ENCODE measurements around the gene POGK. TPM values are rescaled to one million over a fixed set of nuclear protein-coding genes. Genes with fewer than 3 reads are reported as not detected.

The POGK gene
- total and polyA plus RNA-seq, 4 donors: 19.0 to 56.2 (median 27.2) TPM

DNA sequence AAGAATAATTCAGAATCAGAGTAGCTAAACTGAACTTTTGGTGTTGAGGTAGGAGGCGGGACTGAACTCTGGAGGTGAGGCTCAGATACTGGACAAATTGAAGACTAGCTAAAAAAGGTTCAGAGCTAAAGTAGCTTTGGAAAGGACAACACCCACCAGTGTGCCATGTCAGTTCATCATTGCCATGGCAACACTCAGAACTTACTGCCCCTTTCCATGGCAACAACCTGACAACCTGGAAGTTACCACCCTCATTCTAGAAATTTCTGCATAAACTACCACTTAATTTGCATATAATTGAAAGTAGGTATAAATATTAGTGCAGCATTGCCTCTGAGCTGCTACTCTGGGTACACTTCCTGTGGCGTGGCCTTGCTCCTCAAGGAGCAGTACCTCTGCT, 30.3 kb upstream of the POGK start:
- no peak for DNase-seq
- H3K9ac ChIP-seq (ENCODE audit: insufficient read depth in 1 of 2, low read length in 2 of 2): no peak overlapping the region
- H3K27me3 ChIP-seq (ENCODE audit: control insufficient read depth in 3 of 3, insufficient read depth in 3 of 3, low read length in 2 of 3): no peaks in the 10 kb centered on the region
- 84 to 94% methylated on average over 2 of the region's 2 CpGs for WGBS, 2 donors
- H3K27ac ChIP-seq (ENCODE audit: low read depth in 1 of 2, low read length in 1 of 2): no peak overlapping the region
- peaks cover 0 to 2% (median 0%) of the 10 kb centered on the region in 4 donors for H3K9me3 ChIP-seq (ENCODE audit: control insufficient read depth in 4 of 4, insufficient read depth in 3 of 4, low read length in 3 of 4)
- H3K4me3 ChIP-seq: no peak overlapping the region
- TF ChIP-seq CTCF (IDR thresholded peaks at IDR 0.05; ENCODE audit: control extremely low read depth, extremely low read depth): no peak
- ATAC-seq (ENCODE audit: insufficient read depth, low FRiP score): no peak
- no peaks in the 10 kb centered on the region for H3K4me1 ChIP-seq (ENCODE audit: control insufficient read depth in 5 of 5, insufficient read depth in 5 of 5, low read length in 5 of 5)
- no peaks in the 10 kb centered on the region for H3K36me3 ChIP-seq (ENCODE audit: control insufficient read depth in 4 of 4, insufficient read depth in 4 of 4, low read length in 4 of 4)

- no peak for ATAC-seq (ENCODE audit: insufficient read depth, low FRiP score)
- WGBS, 2 donors: 39 to 44% methylated on average over 2 of the region's 2 CpGs
- Histone ChIP-seq H3K9me3 (ENCODE audit: control insufficient read depth in 4 of 4, insufficient read depth in 3 of 4, low read length in 3 of 4) (peaks cover 0 to 2% (median 0%) of the 10 kb centered on the region in 4 donors), H3K4me3 (no peak overlapping the region), H3K27ac (ENCODE audit: low read depth in 1 of 2, low read length in 1 of 2) (no peak overlapping the region), H3K9ac (ENCODE audit: insufficient read depth in 1 of 2, low read length in 2 of 2) (no peak overlapping the region), H3K4me1 (ENCODE audit: control insufficient read depth in 5 of 5, insufficient read depth in 5 of 5, low read length in 5 of 5) (no peaks in the 10 kb centered on the region), H3K27me3 (ENCODE audit: control insufficient read depth in 3 of 3, insufficient read depth in 3 of 3, low read length in 2 of 3) (no peaks in the 10 kb centered on the region), H3K36me3 (ENCODE audit: control insufficient read depth in 4 of 4, insufficient read depth in 4 of 4, low read length in 4 of 4) (no peaks in the 10 kb centered on the region)
- no peak for DNase-seq
- no peak for TF ChIP-seq CTCF (IDR thresholded peaks at IDR 0.05; ENCODE audit: control extremely low read depth, extremely low read depth)
These were observed 27.6 kb upstream of the POGK start for GRCh38 chr1:166811691-166812090.

DNA sequence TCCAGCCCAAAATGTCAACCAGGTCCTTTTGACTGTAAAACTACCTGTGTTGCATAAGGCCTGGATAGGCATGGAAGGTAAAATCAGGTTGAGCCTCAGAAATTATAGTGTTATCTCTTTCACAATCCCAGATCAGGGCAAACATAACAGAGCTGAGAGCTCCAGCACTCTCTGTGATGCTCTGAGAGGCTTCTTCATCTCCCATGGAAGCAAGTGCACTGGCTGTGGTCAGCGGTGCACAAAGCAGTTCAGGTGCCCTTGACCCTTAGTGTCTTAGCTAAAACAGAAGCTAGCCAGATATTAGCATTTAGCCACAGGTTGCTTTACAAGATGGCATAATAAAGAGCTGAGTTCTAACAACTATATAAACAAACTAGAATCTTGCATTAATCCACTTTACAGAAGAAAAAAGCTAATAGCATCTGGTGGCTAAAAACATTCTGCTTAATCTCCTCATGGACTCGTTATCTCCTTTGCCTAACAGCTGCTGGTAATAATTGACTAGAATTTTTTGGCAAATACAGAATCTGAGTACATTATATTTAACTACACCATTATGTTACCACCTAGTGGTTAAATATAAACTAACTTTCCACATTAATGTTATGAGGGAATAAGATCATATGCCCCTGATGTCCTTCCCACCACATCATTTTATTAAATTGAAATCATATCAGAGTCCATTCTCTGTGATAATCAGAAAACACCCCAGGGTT, 25.6 kb upstream of the POGK start:
- Histone ChIP-seq H3K4me1 (ENCODE audit: control insufficient read depth in 5 of 5, insufficient read depth in 5 of 5, low read length in 5 of 5) (no peaks in the 10 kb centered on the region), H3K27me3 (ENCODE audit: control insufficient read depth in 3 of 3, insufficient read depth in 3 of 3, low read length in 2 of 3) (no peaks in the 10 kb centered on the region), H3K9me3 (ENCODE audit: control insufficient read depth in 4 of 4, insufficient read depth in 3 of 4, low read length in 3 of 4) (peaks cover 0 to 3% (median 0%) of the 10 kb centered on the region in 4 donors), H3K27ac (ENCODE audit: low read depth in 1 of 2, low read length in 1 of 2) (peak overlapping the region in 1 of 2 donors; percentile 0), H3K9ac (ENCODE audit: insufficient read depth in 1 of 2, low read length in 2 of 2) (no peak overlapping the region), H3K36me3 (ENCODE audit: control insufficient read depth in 4 of 4, insufficient read depth in 4 of 4, low read length in 4 of 4) (no peaks in the 10 kb centered on the region), H3K4me3 (no peak overlapping the region)
- DNase-seq (peak in 1 of 3 donors; percentile 50), ATAC-seq (ENCODE audit: insufficient read depth, low FRiP score) (no peak)
- no peak for TF ChIP-seq CTCF (IDR thresholded peaks at IDR 0.05; ENCODE audit: control extremely low read depth, extremely low read depth)
- WGBS, 2 donors: 43 to 63% methylated on average over 2 of the region's 2 CpGs

Data from lung (tissue), 12 donors.